NCI-H1930 (cell line): Measurements from ENCODE around the gene DPM3.
"Not testable (repeated sequence)": the region's sequence is repeated elsewhere in the genome, so short reads cannot be mapped to it uniquely, and the experiment has no call there.

Experiments
- DNase-seq, 2 experiments: peaks; one replicate each; lab custom pipeline; 2025; lab: John Stamatoyannopoulos, UW

Gene DPM3

DNA sequence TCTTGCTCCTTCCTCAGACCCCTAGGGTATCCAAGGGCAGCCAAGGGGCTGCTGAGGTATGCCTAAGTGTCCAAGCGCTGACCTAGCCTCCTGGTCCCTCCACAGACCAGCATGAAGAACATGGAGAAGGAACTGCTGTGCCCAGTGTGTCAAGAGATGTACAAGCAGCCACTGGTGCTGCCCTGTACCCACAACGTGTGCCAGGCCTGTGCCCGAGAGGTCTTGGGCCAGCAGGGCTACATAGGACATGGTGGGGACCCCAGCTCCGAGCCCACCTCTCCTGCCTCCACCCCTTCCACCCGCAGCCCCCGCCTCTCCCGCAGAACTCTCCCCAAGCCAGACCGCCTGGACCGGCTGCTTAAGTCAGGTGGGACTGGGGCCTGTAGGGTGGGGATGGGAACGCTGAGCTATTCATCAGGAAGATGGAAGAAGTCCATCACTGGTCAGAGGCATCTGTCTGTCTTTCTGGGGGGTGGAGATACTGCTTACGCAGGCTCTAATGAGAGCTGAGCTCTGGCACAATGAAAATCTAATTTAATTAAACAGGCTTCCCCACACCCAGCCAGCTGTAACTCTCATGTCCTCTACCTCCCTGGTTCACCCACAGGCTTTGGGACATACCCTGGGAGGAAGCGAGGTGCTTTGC is 35.1 kb upstream of the DPM3 start:
- no peak for DNase-seq

DNA sequence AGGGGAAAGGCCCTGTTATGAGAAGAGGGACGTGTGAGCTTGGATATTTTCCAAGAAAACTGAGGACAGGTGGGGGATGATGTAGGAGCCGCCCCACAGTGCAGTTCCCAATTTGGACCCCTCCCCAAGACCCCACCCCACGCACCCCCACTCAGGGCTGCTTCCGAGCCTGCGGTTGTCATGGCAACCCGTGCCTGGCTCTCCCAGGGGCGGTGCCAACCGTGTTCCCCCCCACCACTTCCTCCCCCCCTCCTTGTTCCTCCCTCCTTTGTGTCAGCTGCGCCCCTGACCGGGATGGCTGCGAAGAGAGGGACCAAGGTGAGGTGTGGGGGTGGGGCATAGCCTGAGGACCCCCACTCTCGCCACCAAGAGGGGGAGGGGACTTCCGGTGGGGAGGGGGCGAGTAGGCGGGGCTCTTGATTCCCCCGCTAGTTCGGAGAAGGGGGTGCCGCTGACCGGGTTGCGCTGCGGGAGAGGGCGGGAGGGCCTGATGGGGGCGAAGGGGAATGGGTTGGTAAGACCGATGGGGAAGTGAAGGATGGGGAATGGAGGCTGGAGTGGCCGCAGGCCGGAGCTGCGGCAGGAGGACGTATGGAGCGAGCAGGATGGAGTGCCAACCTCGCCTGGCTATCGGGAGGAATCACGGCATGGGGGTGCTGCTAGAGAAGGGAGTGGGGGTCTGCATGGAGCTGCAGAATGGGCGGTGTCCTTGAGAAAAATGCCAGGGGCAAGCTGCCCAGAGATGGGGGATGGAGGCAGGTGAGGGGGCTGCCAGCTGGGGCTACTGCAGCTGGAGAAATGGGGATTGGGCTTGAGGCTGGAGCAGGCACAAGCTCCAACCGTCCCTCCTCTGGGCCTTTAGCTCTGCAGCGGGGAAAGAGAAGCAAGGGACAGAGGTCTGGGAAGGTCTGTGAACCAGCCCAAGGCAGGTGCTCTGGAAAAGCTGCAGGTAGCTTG is 34.3 kb upstream of the DPM3 start:
- peak in 1 of 2 experiments; percentile 30 for DNase-seq

DNA sequence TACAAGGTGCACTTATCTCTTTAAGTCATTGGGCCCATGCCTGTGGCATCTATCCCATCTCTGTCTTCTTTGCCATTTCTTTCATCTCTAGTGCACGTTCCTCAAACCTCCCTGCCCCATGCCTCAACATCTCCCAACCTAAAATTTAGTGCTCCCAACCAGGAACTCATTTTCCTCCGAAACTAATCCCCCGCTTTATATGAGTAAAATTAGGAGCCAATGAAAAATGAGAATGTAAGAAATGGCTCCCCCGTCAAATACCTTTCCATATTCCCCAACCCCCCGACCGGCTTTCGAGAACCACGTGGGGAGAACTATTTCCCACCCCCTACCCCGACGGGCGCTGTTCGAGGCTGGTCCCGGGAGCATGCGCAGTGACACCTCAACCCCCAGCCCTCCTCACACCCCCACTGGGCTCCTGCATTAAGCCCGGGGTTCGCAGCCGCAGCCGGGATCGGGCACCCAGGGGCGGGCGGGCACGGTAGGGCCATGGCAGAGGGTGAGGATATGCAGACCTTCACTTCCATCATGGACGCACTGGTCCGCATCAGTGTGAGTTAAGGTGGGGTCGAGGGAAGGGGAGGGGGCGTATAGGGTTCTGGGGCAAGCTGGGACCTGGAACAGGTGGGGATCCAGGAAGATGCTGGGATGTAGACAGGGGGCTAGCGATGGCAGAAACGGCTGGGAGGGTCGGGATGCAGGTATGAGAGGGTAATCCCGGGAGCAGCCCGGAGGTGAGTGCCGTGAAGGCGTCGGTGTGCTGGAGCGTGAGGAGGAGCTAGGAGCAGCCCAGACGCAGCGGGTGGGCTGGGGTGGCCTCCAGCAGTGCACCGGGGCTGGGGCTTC is 33.4 kb upstream of the DPM3 start, which contains the start of gene TRIM46:
Gene TRIM46 (plus strand): TSS at position 372 of the 846 bp plus-strand sequence. CDS start 118 bp downstream, at position 490.
- peak; percentile 61 to 74 for DNase-seq

DNA sequence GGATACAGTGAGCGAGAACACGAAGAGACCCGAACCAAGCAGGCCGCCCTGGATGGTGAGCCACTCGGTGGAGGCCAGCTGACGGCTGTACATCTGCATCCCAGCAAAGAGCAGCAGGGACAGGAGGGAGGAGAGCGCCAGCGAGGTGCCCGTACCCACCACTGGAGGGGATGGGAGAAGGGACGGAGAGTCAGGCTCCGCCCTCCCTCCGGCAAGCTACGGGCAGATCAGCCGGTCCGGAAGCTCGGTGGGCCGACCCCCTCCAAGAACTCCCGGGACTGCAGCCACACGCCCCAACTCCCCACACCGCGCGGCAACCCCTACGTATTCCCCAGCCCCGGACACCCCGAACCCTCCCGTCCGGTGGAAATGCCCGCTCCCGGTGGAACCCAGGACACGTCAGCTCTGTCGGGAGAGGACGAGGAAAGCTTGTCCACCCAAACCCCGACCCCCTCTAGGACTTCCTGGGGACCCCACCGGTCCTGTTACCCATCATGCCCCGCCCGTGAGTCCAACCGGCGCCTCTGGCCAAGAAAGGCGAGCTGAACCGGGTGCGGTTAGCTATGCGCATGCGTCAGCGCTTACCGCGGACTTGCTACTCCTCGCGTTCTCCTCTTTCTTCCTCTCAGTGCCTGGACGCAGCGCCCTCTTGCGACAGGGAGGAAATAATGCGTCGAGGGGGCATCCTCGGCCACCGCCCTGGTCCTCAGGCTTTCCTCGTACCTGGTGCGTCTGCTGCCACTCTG is 32.6 kb upstream of the DPM3 start, which contains the start of gene KRTCAP2:
Gene KRTCAP2 (minus strand): TSS at position 573 of the 746 bp plus-strand sequence. CDS start 80 bp downstream, at position 493.
- DNase-seq, result peak; percentile 94 to 95

DNA sequence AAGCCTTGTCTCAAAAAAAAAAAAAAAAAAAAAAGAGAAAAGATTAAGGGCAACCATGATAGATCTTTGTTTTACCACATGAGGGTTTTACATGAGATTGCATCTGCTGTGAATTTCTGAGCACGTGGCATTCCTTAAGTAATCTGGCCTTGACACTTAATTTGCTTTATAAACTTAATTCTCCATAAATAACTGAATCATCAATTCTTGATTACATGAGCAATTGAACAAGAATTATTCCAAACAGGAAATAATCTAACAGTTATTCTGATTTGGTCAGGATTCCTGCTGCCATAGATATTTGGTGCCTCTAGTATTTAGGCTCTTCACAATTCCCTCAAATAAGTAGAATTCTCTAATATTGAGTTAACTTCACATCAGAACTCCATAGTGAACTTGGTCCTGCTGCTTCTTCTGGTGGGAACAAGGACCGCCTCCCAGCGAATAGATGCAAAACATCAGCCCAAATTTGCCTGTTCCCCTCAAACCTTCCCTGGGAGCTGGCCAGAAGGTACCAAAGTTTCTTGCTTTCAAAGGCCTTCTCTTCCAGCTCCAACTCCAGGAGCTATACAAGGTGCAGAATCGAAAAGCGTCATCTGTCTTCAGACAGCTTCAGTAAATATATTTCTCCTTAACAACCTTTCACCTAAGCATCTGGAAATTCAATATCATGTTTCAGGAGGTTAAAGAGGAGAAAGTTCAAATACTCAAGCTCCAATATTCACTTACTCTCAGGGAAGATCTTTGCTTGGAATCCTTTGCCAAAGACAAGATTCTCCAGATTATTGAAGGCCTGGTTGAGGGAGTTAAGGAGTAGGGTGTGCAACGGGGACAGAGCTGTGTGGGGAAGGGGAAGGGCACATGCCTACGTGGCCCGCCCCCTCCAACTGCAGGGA is 31.8 kb upstream of the DPM3 start:
- no peak for DNase-seq

DNA sequence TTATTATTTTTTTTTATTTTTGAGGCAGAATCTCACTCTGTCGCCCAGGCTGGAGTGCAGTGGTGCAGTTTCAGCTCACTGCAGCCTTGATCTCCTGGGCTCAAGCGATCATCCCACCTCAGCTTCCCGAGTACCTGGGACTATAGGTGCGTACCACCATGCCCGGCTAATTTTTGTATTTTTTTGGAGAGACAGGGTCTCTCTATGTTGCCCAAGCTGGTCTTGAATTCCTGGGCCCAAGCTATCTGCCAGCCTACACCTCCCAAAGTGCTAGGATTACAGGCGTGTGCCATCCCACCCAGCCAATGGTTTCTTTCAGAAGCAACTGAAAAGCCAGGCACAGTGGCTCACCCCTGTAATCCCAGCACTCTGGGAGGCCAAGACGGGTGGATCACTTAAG is 30.5 kb upstream of the DPM3 start:
- DNase-seq, result no peak

DNA sequence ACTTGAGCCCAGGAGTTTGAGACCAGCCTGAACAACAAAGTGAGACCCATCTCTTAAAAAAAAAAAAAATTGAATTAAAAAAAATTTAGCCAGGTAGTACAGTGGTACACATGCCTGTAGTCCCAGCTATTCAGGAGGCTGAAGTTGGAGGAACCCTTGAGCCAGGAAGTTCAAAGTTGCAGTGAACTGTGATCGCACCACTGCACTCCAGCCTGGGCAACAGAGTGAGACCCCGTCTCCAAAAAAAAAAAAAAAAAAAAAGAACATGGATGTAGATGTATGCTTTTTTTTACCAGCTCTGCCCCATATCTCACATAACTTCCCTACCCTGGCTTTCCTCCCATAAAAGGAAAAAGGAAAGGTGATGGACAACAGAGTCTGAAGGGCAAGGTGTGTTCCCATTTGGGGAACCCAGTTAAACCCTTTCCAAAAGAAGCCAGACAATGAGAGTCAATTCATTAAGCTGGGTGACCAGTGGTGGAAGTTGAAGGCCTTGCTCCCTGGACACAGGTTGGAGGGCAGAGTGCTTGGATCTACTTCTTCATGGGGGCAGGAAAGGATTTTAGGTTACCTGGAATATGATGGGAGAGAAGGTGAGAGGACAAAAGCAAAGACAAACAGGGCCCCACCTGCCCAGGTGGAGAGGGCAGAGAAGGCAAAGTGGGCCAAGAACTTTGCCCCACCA is 29.9 kb upstream of the DPM3 start:
- DNase-seq, result no peak

DNA sequence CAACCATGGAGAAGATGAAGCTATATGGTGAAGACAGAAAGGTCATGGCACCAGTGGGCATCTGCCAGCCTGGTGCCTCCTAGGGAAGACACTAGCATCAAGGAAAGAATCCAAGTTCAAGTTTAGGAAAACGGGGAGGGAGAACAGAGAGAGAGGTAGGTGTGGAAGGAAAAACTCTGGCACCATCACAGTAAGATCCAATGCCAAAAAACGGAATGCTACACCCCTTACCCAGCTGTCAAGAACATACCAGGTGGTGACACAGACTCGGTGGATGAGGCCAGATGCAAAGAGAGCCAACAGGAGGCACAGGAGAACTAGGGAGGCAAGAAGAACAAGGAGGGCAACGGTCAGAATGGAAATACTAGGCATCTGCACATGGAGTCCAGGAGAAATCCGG is 29.2 kb upstream of the DPM3 start:
- DNase-seq, result no peak

DNA sequence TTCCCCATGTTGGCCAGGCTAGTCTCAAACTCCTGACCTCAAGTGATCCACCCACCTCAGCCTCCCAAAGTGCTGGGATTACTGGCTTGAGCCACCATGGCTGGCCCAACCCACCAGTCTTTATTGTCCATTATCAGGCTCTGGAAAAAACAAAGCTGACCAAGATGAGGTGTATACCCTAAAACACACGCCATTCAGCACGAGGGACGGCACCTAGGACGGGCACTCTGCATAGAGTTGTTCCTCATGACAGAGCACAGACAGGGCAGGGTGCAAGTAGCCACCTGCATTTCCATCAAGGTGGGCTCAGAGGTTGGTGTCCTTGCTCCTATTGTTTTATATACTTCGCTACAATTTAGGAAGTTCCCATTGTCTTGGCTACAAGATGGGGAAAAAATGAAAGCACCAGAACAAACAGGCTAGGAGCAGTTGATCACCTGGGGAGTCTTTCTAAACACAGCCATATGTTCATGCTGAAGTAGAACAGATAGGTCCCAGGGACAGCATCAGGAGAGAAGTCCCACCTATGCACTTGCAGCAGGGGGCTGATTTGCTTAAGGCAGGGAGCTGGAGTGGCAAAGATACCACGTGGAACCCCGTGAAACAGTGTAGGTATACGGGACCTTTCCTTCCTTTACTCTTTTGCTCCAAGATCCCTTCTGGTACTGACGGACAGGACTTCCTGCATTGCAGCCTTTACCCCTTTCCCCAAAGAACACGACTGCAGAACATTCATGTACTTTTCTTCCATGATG is 28.3 kb upstream of the DPM3 start:
- no peak for DNase-seq

DNA sequence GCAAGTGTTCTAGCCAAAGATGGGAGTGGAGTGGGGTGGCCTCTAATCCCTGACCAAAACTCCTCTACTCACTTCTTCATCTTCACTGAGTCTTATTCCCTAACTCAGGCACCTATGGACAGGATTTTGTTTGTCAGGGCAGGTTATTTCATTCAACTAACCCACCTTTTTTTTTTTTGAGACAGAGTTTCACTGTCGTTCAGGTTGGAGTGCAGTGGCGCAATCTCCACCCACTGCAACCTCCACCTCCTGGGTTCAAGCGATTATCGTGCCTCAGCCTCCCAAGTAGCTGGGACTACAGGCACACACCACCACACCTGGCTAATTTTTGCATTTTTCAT is 27.7 kb upstream of the DPM3 start:
- DNase-seq, result not testable (repeated sequence)

DNA sequence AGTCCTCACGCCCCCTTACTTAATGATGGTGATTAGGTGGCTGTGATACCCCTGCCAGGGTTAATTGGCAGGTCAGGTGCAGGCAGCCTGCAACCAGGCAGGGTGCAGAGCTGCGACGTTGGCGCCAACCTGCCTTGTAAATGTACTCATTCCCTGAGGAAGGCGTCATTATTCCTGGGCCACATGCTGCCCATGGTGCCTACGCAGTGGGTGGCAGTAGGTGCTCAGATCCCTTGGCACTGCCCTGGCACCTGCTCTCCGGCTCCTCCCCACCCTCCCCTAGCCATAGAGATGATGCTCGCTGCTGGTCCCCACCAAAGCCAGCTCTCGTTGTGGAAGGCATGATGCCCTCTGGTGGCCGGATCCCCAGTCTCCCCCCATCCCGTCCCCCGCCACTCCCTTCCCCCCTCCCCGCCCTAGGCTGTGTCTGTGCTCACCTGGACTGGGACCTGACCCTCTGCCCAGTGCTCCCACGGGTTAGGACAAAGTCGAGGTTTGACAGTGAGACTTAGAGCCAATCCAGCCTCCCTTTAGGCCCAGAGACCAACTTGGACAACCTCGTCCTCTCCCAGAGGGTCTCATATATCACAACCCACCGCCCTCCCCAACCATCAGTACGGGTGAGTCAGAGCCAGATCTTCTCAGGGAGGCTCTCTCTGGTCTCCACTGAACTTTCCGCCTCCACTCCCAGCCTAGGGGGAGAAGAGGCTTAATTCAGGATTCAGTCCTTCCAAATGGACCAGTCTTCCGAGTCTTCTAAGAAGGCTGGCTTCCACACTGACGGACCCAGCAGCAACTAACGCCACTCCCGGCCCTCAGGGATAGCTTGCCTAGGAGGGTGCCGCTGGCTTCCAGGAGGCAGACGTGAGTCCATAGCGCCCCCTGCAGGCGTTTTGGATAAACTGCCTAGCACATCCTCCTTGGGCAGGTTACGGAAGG is 27.1 kb upstream of the DPM3 start:
- DNase-seq, result peak; percentile 83 to 92

DNA sequence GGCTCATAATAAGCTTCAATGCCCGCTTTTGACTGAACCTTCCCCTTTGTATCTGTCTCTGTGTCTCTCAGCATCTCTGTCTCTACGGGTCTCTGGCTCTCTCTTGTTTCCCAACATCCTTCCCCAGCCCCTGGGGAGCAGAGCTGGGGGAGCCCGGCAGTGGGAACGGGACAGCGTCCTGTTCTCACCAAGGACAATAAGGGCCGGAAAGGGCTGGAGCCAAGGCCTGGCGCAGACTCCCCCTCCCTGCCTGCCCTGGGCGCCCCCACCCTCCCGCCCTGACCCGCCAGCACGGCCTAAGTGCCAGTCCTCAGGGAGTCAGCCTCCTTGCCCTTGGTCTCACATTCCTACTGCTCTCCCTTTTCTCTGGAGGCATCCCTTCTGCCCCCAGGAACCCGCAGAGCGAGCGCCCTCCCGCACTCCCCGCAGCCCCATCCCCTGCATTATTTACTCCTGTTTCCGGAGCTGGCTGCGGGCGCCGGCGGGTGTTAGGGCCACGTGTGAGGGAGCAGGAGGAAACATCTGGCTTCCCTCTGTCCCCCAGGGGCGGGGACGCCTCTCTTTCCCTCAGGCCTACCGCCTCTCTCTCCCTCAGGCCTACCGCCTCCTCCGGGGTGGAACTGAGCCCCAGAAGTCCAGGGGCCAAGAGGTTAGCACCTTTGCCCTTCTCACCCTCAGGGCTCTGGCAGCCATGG is 26.3 kb upstream of the DPM3 start:
- no peak for DNase-seq

DNA sequence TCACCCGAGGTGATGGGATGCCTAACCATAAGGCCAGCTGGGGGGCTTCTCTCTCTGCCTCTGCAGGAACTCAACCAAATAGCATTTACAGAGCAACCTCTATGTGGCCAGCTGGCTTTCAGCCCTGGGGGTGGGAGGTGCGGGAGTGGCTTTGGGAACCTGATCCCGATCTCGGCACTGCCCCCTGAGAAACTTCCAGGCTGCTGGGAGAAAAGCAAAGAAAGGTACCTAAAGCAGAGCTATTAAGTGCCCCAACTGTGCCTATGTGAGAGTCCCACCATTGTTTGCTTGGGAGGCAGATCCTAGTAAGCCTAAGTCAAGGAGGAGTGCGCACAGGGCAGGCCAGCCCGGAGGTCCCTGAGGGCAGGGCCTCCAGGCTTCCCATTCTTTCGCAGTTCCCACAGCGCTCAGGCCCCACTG is 25.7 kb upstream of the DPM3 start:
- no peak for DNase-seq

DNA sequence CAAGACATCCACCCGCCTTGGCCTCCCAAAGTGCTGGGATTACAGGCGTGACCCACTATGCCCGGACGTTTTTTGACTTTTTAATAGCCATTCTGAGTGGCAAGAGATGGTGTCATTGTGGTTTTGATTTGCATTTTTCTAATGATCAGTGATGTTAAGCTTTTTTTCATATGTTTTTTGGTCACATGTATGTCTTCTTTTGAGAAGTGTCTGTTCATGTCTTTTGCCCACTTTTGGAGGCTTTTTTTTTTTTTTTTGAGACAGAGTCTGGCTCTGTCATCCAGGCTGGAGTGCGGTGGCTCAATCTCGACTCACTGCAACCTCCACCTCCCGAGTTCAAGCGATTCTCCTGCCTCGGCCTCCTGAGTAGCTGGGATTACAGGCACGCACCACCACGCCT is 24.3 kb upstream of the DPM3 start:
- not testable (repeated sequence) for DNase-seq

DNA sequence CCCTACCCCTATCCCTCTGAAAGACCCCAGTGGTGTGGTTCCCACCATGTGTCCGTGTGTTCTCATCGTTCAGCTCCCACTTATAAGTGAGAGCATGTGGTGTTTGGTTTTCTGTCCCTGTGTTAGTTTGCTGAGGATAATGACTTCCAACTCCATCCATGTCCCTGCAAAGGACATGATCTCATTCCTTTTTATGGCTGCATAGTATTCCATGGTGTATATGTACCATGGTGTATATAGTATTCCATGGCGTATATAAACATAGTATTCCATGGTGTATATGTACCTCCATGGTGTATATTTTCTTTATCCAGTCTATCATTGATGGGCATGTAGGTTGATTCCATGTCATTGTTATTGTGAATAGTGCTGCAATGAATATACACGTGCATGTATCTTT is 23.5 kb upstream of the DPM3 start:
- not testable (repeated sequence) for DNase-seq

DNA sequence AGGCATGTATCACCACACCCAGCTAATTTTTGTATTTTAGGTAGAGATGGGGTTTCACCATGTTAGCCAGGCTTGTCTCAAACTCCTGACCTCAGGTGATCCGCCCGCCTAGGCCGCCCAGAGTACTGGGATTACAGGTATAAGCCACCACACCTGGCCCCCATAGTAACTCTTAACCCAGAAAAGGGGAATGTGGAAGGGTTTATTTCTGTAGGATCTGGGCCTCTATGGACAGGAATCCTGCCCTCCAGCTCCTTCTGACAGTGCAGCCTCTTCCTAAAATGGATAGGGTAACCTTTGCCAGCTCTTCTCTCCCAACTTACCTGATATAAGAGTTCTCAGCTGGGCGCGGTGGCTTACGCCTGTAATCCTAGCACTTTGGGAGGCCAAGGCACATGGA is 22.3 kb upstream of the DPM3 start:
- DNase-seq, result not testable (repeated sequence)

DNA sequence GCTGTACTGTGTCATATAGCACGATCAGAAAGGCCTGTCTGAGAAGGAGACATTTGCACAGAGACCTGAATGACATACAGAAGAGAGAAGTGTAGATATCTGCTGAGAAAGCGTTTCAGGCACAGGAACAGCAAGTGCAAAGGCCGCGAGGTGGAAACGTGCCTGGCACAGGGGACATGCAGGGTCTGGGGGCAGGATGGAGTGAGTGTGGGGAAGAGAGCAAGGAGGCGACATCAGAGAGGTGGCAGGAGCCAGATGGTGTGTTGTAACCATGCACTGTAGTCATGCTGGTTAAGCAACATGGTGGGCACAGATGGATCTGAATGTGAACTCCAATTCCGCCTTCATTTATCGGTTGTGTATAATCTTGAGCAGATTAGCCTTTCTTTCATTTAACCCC is 19.8 kb upstream of the DPM3 start:
- no peak for DNase-seq
